ENCODE results near the gene DPP6.

GRCh38 chr7:154881026-154881425 lies 828.8 kb downstream of the DPP6 start:
- TF ChIP-seq CTCF (IDR thresholded peaks at IDR 0.05) (no peak), POLR2A (IDR thresholded peaks at IDR 0.05) (no peak), POLR2AphosphoS5 (IDR thresholded peaks at IDR 0.05) (no peak)
